GM18868 (cell line): ENCODE results near the gene CDCA4.
A peak's percentile ranks its signal among the peaks of the same experiment; 100 is the strongest.
"Not testable (repeated sequence)": the region's sequence is repeated elsewhere in the genome, so short reads cannot be mapped to it uniquely, and the experiment has no call there.

Source experiments
- ATAC-seq: cut with Tn5 transposase; IDR thresholded peaks from one replicate; pipeline ENCODE4 v1.9.1; 2021; ENCODE audit warnings: mild to moderate bottlenecking, moderate library complexity; ENCODE audit not compliant: unreplicated experiment

CDCA4 gene

GRCh38 chr14:105039458-105040205 lies 18.7 kb upstream of the CDCA4 start:
- no peak for ATAC-seq

GRCh38 chr14:105035616-105036015 lies 14.7 kb upstream of the CDCA4 start:
- ATAC-seq: not testable (repeated sequence)

DNA sequence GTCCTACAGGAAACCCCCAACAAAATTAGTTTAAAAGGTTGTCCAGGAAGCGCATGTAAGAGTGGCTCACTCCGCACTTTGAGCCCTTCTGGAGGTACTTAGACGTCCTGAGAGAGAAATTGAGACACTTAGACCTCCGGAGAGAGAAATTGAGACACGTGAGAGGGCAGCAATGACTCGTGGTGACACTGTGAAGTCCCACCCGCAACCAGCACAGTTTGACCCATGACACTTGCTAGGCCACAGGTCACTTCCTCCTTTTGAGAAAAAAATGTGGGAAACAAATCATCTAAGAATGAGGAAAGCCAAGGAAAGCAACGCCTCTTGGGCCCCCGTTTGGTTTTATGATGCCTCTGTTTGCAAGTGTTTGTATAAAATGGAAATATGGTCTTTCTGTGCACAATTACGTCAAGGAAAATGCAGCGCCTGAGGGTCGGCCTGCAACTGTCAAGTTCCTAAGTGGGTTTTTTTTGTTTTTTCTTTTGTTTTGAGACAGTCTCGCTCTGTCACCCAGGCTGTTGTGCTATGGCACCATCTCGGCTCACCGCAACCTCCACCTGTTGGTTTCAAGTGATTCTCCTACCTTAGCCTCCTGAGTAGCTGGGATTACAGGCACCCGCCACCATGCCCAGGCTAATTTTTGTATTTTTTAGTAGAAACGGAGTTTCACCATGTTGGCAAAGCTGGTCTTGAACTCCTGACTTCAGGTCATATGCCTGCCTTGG lies 13.6 kb upstream of the CDCA4 start:
- ATAC-seq: no peak

DNA sequence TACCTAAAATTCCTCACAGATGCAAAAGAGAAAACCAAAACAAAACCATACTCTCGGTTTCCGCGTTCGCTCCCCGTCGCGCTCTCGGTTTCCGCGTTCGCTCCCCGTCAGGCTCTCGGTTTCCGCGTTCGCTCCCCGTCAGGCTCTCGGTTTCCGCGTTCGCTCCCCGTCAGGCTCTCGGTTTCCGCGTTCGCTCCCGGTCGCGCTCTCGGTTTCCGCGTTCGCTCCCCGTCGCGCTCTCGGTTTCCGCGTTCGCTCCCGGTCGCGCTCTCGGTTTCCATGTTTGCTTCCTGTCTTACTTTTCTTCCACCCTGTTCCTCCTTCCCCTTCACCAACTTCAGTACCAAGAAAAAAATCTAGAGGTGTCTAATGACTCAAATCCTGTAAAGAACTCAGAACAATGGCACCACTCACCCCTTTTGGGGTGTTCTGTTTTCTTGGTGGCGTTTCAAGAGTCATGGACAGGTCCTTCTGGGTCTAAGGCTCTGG lies 12.6 kb upstream of the CDCA4 start:
- not testable (repeated sequence) for ATAC-seq

- not testable (repeated sequence) for ATAC-seq
These were observed 11.6 kb upstream of the CDCA4 start for GRCh38 chr14:105032451-105032901.

- ATAC-seq: no peak
These were observed 10.0 kb upstream of the CDCA4 start for GRCh38 chr14:105030836-105031396.

GRCh38 chr14:105030194-105030593 lies 9.3 kb upstream of the CDCA4 start:
- ATAC-seq: no peak

GRCh38 chr14:105029402-105029801 lies 8.5 kb upstream of the CDCA4 start:
- no peak for ATAC-seq

DNA sequence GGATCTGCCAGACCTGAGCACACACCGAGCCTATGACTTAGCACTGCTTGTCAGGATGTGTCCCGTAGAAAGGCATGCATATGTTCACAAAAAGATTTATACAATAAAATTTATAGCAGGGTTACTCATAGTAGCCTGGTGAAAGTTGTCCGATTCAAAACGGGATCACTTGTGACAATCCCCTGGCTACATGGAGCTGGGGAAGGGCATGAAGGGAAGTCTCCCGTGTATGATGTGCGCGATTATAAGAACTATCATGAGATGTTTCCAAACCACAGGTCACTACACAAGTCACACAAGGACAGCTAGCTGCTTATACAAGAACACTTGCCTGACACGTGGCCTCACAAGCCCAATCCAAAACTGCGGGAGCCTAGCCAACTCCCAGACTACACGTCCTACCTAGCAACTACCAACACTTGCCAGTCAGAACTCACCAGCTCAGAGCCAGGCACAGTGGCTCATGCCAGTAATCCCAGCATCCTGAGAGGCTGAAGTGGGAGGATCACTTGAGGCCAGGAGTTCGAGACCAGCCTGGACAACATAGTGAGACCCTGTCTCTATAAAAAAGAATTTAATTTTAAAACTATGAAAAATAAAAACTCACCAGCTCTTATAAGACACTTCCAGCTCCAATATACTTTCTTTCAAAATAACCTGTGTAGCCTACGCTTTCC lies 7.5 kb upstream of the CDCA4 start:
- ATAC-seq: no peak

- not testable (repeated sequence) for ATAC-seq
These were observed 6.8 kb upstream of the CDCA4 start for GRCh38 chr14:105027718-105028117.

DNA sequence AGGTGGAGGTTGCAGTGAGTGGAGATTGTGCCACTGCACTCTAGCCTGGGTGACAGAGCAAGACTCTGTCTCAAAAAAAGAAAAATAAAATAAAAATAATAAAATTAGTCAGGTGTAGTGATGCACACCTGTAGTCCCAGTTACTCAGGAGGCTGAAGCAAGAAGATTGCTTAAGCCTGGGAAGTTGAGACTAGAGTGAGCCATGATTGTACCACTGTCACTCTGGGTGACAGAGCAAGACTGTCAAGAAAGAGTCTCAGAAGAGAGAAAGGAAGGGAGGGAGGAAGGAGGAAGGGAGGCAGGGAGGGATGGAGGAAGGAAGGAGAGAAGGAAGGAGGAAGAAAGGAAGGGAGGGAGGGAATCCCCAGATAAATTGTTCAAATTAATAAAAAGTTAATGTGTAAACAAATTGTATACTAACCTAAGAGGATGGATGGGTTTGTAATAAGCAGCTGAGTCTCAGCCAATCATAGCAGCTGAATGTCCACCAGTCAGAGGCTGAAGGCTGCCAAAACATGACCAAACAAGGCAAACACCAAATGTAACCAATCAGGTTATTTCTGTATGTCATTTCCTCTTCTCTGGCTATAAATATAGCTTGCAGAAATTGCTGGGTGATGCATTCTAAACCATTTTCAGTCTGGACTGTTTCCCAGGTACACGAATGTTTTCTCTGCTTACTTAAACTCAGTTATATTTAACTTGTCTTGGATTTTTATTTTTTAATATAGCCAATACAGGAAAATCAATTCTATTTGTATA lies 6.1 kb upstream of the CDCA4 start:
- no peak for ATAC-seq

- no peak for ATAC-seq
These were observed 5.3 kb upstream of the CDCA4 start for GRCh38 chr14:105026033-105026785.

- ATAC-seq: no peak
These were observed 4.5 kb upstream of the CDCA4 start for GRCh38 chr14:105025429-105025828.

DNA sequence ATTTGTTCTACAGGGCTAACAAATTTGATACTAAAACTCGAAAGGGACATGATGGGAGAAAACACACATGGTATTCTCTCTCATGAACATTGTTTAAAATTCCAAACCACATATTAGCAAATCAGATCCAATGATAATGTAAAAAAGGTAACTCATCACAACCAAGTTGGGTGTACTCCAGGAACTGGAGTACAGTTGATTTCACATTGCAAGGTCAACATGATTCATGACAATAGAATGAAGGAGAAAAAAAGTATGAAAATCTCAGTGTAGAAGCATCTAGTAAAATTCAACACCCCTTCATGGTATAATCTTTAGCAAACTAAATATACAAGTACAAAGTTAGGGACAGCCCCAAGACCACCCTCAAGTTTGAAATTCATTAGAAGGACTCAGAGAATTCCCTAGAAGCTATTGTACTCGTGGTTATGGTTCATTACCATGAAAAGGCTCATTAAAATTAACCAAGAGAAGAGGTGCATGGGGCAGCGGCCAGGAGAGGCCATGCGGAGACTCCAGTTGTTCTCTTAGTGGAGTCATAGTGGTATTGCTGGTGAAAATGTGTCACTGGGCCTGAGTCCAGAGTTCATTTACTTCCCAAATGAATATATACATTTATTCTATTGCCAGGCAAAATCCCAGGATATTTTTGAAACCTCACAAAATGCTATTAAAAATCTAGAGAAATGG lies 3.1 kb upstream of the CDCA4 start:
- ATAC-seq: no peak

GRCh38 chr14:105023144-105023543 lies 2.3 kb upstream of the CDCA4 start:
- no peak for ATAC-seq

GRCh38 chr14:105022276-105022670 lies 1.4 kb upstream of the CDCA4 start:
- ATAC-seq: no peak

DNA sequence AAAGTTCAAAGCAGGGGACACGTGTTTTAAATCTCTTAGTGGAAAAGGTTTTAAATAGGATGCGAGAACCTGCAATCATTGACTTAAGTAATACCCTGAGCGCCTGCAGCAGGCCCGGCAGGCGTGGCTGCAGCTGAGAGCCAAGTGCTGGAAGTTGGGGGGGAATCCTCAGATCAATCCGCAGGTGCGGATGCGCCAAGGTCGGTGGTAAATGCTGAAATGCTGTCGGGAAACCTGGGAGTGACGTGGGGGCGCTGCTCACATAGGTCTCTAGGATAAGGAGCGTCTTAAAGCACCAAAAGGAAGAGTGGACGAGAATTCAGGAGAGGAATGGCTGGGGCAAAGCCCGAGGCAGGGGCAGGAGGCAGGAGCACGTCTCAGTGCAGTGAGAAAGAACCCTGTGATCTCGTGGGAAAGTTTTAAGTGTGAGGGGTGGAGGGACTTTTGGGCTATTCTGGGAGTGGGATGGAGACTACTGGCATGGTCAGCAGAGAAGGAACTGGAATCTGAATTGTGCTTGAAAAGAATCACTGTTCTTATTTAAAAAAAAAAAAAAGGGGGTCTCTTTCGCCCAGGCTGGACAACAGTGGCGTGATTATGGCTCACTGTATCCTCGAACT lies 883 bp upstream of the CDCA4 start:
- no peak for ATAC-seq

DNA sequence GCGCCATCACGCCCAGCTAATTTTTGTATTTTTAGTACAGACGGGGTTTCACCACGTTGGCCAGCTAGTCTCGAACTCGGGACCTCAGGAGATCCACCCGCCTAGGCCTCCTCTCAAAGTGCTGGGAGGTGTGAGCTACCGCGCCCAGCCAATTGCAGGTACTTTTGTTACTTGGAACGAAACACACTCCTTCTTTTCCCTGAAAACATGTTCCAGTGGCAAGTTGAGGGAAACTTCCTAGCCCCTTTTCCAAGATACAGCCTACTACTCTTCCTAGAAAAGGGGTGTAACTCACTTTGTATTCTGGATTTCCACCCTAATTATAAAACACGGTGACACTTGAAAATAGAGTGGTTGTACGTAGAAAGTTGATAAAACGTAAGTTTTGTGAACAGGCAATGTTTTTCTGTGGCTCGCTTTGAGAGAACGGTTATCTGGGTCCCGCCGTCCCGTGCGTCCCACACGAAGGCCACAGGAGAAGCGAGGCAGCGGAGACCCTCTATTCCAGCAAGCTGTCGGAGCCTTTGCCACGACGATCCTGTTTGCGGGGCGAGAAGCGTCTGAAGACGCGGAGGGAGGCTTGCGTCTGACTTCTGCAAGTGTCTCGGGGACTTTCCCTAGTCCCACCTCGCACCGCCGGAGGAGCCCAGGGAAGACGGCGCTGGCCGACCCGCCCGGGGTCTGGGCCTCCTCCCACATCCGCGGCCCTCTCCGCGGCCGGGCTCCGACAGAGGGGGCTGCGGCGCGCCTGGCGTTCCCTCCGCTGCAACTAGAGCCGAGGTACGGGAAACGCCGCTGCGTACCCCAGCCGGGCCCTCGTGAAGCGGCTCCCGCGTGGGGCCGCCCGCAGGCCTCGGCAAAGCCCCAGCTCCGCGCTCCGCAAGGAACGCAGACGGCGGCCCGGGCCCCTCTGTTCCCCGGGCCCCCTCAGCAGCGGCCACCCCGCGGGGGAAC lies 745 bp downstream of the CDCA4 start:
- peak; percentile 19 for ATAC-seq
